Heart left ventricle (tissue), 13 donors: ENCODE data around the gene POU2AF2.

Experiments used
- POLR2A ChIP-seq, 2 donors: fragments of 450-650 bp; IDR thresholded peaks; one replicate each; pipeline ENCODE4 v1.6.1; 2017; ENCODE audit warnings: antibody characterized with exemption in 2 of 2, mild to moderate bottlenecking in 2 of 2, moderate library complexity in 2 of 2
- TF ChIP-seq, protein P1 (sequence below), 12 donors: fragments of 200-600 bp; sonication (generic) in 4 of 12; IDR thresholded peaks; one replicate each; pipeline versions ENCODE4 v1.5.0 to v1.8.0; 2018 to 2022; ENCODE audit warnings: antibody characterized with exemption in 12 of 12, mild to moderate bottlenecking in 5 of 12
- donor health status: ischemic (EF 13 %, LVEDD 7.1; RV severe dilation, severe dysfunction).
- donor health status: DM: no; HTN: yes; CAD: no.
- donor health status: DM: no; HTN: no; CAD: no.
- donor health status: ischemic (EF 25% LVEDD 6.9; RV normal size, moderate dysfunction).
- donor health status: ischemic (EF 25% LVEDD 5.7; RV mildly dilated, moderate dysfunction).
- donor health status: ischemic (EF 35%, LVEDD 5.7; RV mildly dilated, moderate dysfunction).
- donor health status: nonischemic (EF 11% LVEDD 7.7; RV severe dilation, severe dysfunction).
- donor health status: DM: yes; HTN: yes; CAD: no.
- donor health status: PGD.
- donor health status: ischemic (EF 29% LVEDD 5.4; RV normal size, mild dysfunction).
- donor health status: nonischemic (EF 23%, LVEDD 6.1; RV moderate dilation, normal function).

DNA sequence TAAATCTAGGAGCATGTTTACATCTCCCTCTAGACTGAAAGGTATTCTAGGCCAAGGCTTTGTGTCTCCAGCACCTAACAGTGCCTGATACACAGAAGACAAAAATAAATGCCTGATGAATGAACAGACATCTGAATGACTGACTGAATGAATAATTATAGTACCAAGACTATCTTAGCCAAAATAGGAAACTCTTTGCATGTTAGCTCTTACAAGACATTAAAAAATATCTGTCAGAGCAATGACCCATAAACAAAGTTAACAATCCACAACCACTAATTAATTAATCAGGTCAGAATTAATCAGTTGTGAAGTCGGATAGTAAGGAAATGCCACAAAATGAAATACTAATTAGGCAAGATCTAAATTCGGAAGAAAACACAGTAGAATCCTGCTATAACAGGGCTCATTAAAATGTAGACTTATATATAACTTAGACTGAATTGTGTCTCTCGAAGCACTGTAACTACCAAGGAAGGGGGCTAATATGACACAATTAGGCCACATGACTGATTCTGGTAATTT lies 45.5 kb upstream of the POU2AF2 start:
- no peak for TF ChIP-seq POLR2A (IDR thresholded peaks at IDR 0.05)
- TF ChIP-seq, protein P1, sequence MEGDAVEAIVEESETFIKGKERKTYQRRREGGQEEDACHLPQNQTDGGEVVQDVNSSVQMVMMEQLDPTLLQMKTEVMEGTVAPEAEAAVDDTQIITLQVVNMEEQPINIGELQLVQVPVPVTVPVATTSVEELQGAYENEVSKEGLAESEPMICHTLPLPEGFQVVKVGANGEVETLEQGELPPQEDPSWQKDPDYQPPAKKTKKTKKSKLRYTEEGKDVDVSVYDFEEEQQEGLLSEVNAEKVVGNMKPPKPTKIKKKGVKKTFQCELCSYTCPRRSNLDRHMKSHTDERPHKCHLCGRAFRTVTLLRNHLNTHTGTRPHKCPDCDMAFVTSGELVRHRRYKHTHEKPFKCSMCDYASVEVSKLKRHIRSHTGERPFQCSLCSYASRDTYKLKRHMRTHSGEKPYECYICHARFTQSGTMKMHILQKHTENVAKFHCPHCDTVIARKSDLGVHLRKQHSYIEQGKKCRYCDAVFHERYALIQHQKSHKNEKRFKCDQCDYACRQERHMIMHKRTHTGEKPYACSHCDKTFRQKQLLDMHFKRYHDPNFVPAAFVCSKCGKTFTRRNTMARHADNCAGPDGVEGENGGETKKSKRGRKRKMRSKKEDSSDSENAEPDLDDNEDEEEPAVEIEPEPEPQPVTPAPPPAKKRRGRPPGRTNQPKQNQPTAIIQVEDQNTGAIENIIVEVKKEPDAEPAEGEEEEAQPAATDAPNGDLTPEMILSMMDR (IDR thresholded peaks at IDR 0.05), result no peak
